Stimulated activated CD8-positive, alpha-beta memory T cell treated with anti-CD3 and anti-CD28 coated beads, Interleukin-7, amount 100 ng/mL, for 24 hours (primary cell): Measurements from ENCODE around the gene MUSTN1.

Source experiments
- DNase-seq: peaks from one replicate; pipeline ENCODE4 v3.0.0-alpha.2; 2020; ENCODE audit warnings: low read depth

MUSTN1 gene

GRCh38 chr3:52831500-52832301, 3.1 kb downstream of the MUSTN1 start:
- DNase-seq: no peak

GRCh38 chr3:52830535-52831258, 4.1 kb downstream of the MUSTN1 start, which contains the start of gene ITIH4:
Gene ITIH4, minus strand, starts transcription at chr3:52830672. Its CDS starts 30 bp downstream, at chr3:52830642.
- no peak for DNase-seq

- DNase-seq: no peak
These were observed 4.8 kb downstream of the MUSTN1 start for GRCh38 chr3:52829906-52830463.

- DNase-seq: no peak
These were observed 5.3 kb downstream of the MUSTN1 start for GRCh38 chr3:52829482-52829881.

GRCh38 chr3:52827866-52828376, 6.9 kb downstream of the MUSTN1 start:
- no peak for DNase-seq

GRCh38 chr3:52827441-52827840, 7.4 kb downstream of the MUSTN1 start:
- no peak for DNase-seq

- DNase-seq: no peak
These were observed 10.8 kb downstream of the MUSTN1 start for GRCh38 chr3:52824037-52824436.

GRCh38 chr3:52822363-52822762, 12.5 kb downstream of the MUSTN1 start:
- DNase-seq: no peak

- DNase-seq: no peak
These were observed 14.1 kb downstream of the MUSTN1 start for GRCh38 chr3:52820736-52821135.

- no peak for DNase-seq
These were observed 14.9 kb downstream of the MUSTN1 start for GRCh38 chr3:52819936-52820335.

- DNase-seq: no peak
These were observed 17.0 kb downstream of the MUSTN1 start for GRCh38 chr3:52817860-52818259.

GRCh38 chr3:52817221-52817620, 17.6 kb downstream of the MUSTN1 start:
- DNase-seq: no peak

GRCh38 chr3:52816654-52817053, 18.2 kb downstream of the MUSTN1 start:
- no peak for DNase-seq

- no peak for DNase-seq
These were observed 18.6 kb downstream of the MUSTN1 start for GRCh38 chr3:52816199-52816598.

GRCh38 chr3:52813810-52814209, 21.0 kb downstream of the MUSTN1 start:
- DNase-seq: no peak

- DNase-seq: no peak
These were observed 23.3 kb downstream of the MUSTN1 start for GRCh38 chr3:52811452-52812011.

GRCh38 chr3:52810923-52811322, 23.9 kb downstream of the MUSTN1 start:
- DNase-seq: no peak

- no peak for DNase-seq
These were observed 25.0 kb downstream of the MUSTN1 start for GRCh38 chr3:52809662-52810377.

- no peak for DNase-seq
These were observed 25.7 kb downstream of the MUSTN1 start for GRCh38 chr3:52809149-52809548.

GRCh38 chr3:52805270-52806039, 29.4 kb downstream of the MUSTN1 start:
- no peak for DNase-seq

GRCh38 chr3:52801839-52802238, 33.0 kb downstream of the MUSTN1 start:
- no peak for DNase-seq
